IMR-90 (cell line): Measurements from ENCODE around the gene RASGRF2. TPM values are rescaled to one million over a fixed set of nuclear protein-coding genes. Genes with fewer than 3 reads are reported as not detected.

Experiments
- ATAC-seq: fragments of 200-7000 bp; cut with Tn5 transposase; 2 replicates; pipeline ENCODE4 v1.9.1; 2020; ENCODE audit warnings: low read depth, mild to moderate bottlenecking, moderate library complexity
- BruUV-seq: library from RNA; stranded (reverse); fragments of 400-500 nt; replicated peaks from 2 replicates; lab custom pipeline; 2021; lab: Mats Ljungman, UMichigan
- CTCF ChIA-PET: fragments of 300-600 bp; formaldehyde crosslinking; extraction: SDS; loops from one replicate; lab custom pipeline; 2021; ENCODE audit warnings: antibody characterized with exemption; lab: Yijun Ruan, JAX
- POLR2A ChIA-PET: fragments of 300-600 bp; sonication (Branson Sonifier 250); formaldehyde crosslinking; loops from one replicate; lab custom pipeline; 2022; ENCODE audit warnings: antibody characterized with exemption; ENCODE audit not compliant: unreplicated experiment; lab: Charles Lee
- DNase-seq: peaks from one replicate; pipeline ENCODE4 v3.0.0; 2013
- H2AFZ ChIP-seq: replicated peaks from 2 replicates; pipeline ENCODE3; 2013; ENCODE audit warnings: low read length, mild to moderate bottlenecking; ENCODE audit not compliant: poor library complexity
- H2AK5ac ChIP-seq: 2 replicates; pipeline ENCODE4 v1.6.1; 2013; ENCODE audit warnings: low read depth, low read length, inconsistent platforms
- H2AK9ac ChIP-seq: replicated peaks from 2 replicates; pipeline ENCODE3; 2013; ENCODE audit warnings: mild to moderate bottlenecking, low read depth, low read length, moderate library complexity; ENCODE audit not compliant: poor library complexity
- H2BK120ac ChIP-seq: 2 replicates; pipeline ENCODE4 v1.6.1; 2013; ENCODE audit warnings: low read depth, low read length, inconsistent platforms
- H2BK15ac ChIP-seq: 3 replicates; pipeline ENCODE4 v1.6.1; 2013; ENCODE audit warnings: low read depth, low read length, inconsistent platforms
- H2BK20ac ChIP-seq: 2 replicates; pipeline ENCODE4 v1.6.1; 2013; ENCODE audit warnings: low read depth, mild to moderate bottlenecking, inconsistent platforms, low read length, moderate library complexity
- H2BK5ac ChIP-seq: 2 replicates; pipeline ENCODE4 v1.6.1; 2013; ENCODE audit warnings: mild to moderate bottlenecking, low read depth, low read length, inconsistent platforms; ENCODE audit not compliant: poor library complexity, severe bottlenecking
- H3K14ac ChIP-seq: replicated peaks from 2 replicates; pipeline ENCODE4 v1.6.1; 2013; ENCODE audit warnings: low read depth, low read length, inconsistent platforms
- H3K18ac ChIP-seq: 2 replicates; pipeline ENCODE4 v1.6.1; 2013; ENCODE audit warnings: low read depth, low read length, control low read depth
- H3K23ac ChIP-seq: 2 replicates; pipeline ENCODE4 v1.6.1; 2013; ENCODE audit warnings: low read depth, low read length, inconsistent platforms
- H3K27ac ChIP-seq: 2 replicates; pipeline ENCODE4 v1.5.1; 2013; ENCODE audit warnings: mild to moderate bottlenecking, control low read depth, low read length; ENCODE audit not compliant: insufficient read depth
- H3K27me3 ChIP-seq: 2 replicates; pipeline ENCODE4 v1.6.1; 2013; ENCODE audit warnings: low read length; ENCODE audit not compliant: control insufficient read depth, insufficient read depth
- H3K36me3 ChIP-seq: 2 replicates; pipeline ENCODE4 v1.6.1; 2013; ENCODE audit warnings: low read length, mixed read lengths; ENCODE audit not compliant: control insufficient read depth, insufficient read depth
- H3K4ac ChIP-seq: 2 replicates; pipeline ENCODE4 v1.6.1; 2013; ENCODE audit warnings: low read depth, low read length, inconsistent platforms
- H3K4me1 ChIP-seq: 2 replicates; pipeline ENCODE4 v1.6.1; 2013; ENCODE audit warnings: low read length, mixed read lengths; ENCODE audit not compliant: control insufficient read depth, insufficient read depth
- H3K4me2 ChIP-seq: 2 replicates; pipeline ENCODE4 v1.6.1; 2013; ENCODE audit warnings: low read depth, mild to moderate bottlenecking, control low read depth, low read length, moderate library complexity
- H3K4me3 ChIP-seq: 2 replicates; pipeline ENCODE4 v1.5.1; 2013; ENCODE audit warnings: low read depth, mild to moderate bottlenecking, control low read depth, low read length, moderate library complexity; ENCODE audit not compliant: insufficient read depth
- H3K56ac ChIP-seq: 2 replicates; pipeline ENCODE4 v1.6.1; 2013; ENCODE audit warnings: low read length, inconsistent platforms; ENCODE audit not compliant: insufficient read depth; ENCODE audit errors: extremely low read depth
- H3K79me1 ChIP-seq, 2 experiments: 2 replicates each; pipeline ENCODE4 v1.6.1; 2013; ENCODE audit warnings: low read length in 2 of 2, inconsistent platforms in 1 of 2, low read depth in 1 of 2
- H3K9ac ChIP-seq: 2 replicates; pipeline ENCODE4 v1.6.1; 2013; ENCODE audit warnings: low read depth, low read length, control low read depth
- H3K9me1 ChIP-seq: 2 replicates; pipeline ENCODE4 v1.6.1; 2013; ENCODE audit warnings: low read length, inconsistent platforms; ENCODE audit not compliant: insufficient read depth
- H3K9me3 ChIP-seq: 2 replicates; pipeline ENCODE4 v1.6.1; 2013; ENCODE audit warnings: low read length; ENCODE audit not compliant: control insufficient read depth, insufficient read depth
- H4K20me1 ChIP-seq: 2 replicates; pipeline ENCODE4 v1.6.1; 2013; ENCODE audit warnings: low read length, inconsistent platforms; ENCODE audit not compliant: insufficient read depth
- H4K5ac ChIP-seq: 2 replicates; pipeline ENCODE4 v1.6.1; 2013; ENCODE audit warnings: mild to moderate bottlenecking, low read depth, low read length, control low read depth
- H4K8ac ChIP-seq, 2 experiments: 2 replicates each; pipeline ENCODE4 v1.6.1; 2013; ENCODE audit warnings: low read depth in 2 of 2, low read length in 2 of 2, control low read depth in 1 of 2, inconsistent platforms in 1 of 2
- H4K91ac ChIP-seq: 2 replicates; pipeline ENCODE4 v1.6.1; 2013; ENCODE audit warnings: low read depth, low read length, inconsistent platforms; ENCODE audit not compliant: insufficient read depth
- CEBPB ChIP-seq: IDR thresholded peaks from 2 replicates; pipeline ENCODE4 v1.6.1; 2012; ENCODE audit warnings: low read depth, low read length, improper control_type of control experiment
- MAFK ChIP-seq: IDR thresholded peaks from 2 replicates; pipeline ENCODE4 v1.6.1; 2012; ENCODE audit warnings: low read depth, low read length, improper control_type of control experiment
- POLR2A ChIP-seq: IDR thresholded peaks from 2 replicates; pipeline ENCODE4 v1.6.1; 2012; ENCODE audit warnings: mild to moderate bottlenecking, low read depth, low read length
- WGBS, 2 experiments: methylation state at CpG; one replicate each; pipeline versions ENCODE4 v1.1.5 to v1.1.7; 2013; ENCODE audit warnings: missing lambda C conversion rate in 2 of 2; ENCODE audit not compliant: insufficient read length in 1 of 2; ENCODE audit errors: extremely low coverage in 2 of 2; 5-methylcytosine and 5-hydroxymethylcytosine counted together
- dilution Hi-C: fragments of 300-500 bp; cut with HindIII; formaldehyde crosslinking; loops from one replicate; pipeline ENCODE4 v1.14.3; 2018; ENCODE audit warnings: low sequenced_read_pairs; ENCODE audit not compliant: unreplicated experiment
- in situ Hi-C: fragments of 300-500 bp; cut with MboI; formaldehyde crosslinking; loops from 3 replicates; pipeline ENCODE4 v1.14.3; 2019; ENCODE audit warnings: low sequenced_read_pairs, inconsistent platforms, mixed read lengths
- intact Hi-C: fragments of 100-400 bp; cut with micrococcal nuclease; formaldehyde crosslinking; loops from 2 replicates; pipeline ENCODE4 v1.10.0; 2022
- polyA plus RNA-seq, 3 experiments: library from polyadenylated mRNA; depleted of rRNA; stranded (reverse); fragments of >200 nt; gene quantifications; 2 replicates each; pipeline ENCODE4 v1.2.3, GENCODE V29; 2012; ENCODE audit warnings: low replicate concordance in 1 of 3
- total RNA-seq: library from RNA; depleted of rRNA; stranded (reverse); fragments of >200 nt; gene quantifications from 2 replicates; pipeline ENCODE4 v1.2.3, GENCODE V29; 2012

The RASGRF2 gene
- total and polyA plus RNA-seq, 2 of the 4 experiments (the other 2 are of a cell fraction): 2.9 to 5.0 TPM

- Histone ChIP-seq H2AFZ (no peak overlapping the region), H3K18ac (no peak overlapping the region), H2AK9ac (no peak overlapping the region), H3K9me3 (no peaks in the 10 kb centered on the region), H2BK5ac (no peak overlapping the region), H2BK20ac (no peak overlapping the region), H2AK5ac (no peak overlapping the region), H3K9me1 (peaks cover 2% of the 10 kb centered on the region; the same call in 1 of the 2 replicates), H3K36me3 (peaks cover 3% of the 10 kb centered on the region), H3K14ac (no peak overlapping the region), H3K4me1 (no peaks in the 10 kb centered on the region), H3K56ac (no peak overlapping the region), H3K4me3 (no peak overlapping the region), H4K20me1 (no peaks in the 10 kb centered on the region), H4K8ac (no peak overlapping the region), H3K27ac (no peak overlapping the region), H3K4ac (no peak overlapping the region), H3K9ac (no peak overlapping the region), H3K27me3 (no peaks in the 10 kb centered on the region), H2BK120ac (no peak overlapping the region), H3K4me2 (no peak overlapping the region), H4K91ac (no peak overlapping the region), H2BK15ac (no peak overlapping the region), H3K23ac (no peak overlapping the region), H4K5ac (no peak overlapping the region), H3K79me1 (no peaks in the 10 kb centered on the region; a peak in 1 of 4 replicates)
- CTCF ChIA-PET: no interaction called here
- BruUV-seq: no TSS peak
- in situ Hi-C loops (no loop called here), intact Hi-C loops (no loop called here), dilution Hi-C loops (no loop called here)
- DNase-seq (no peak), ATAC-seq (no peak)
- TF ChIP-seq MAFK (no peak), CEBPB (no peak), POLR2A (no peak)
- WGBS, 2 experiments: no CpG with 5 or more reads among the region's 6 CpGs
- POLR2A ChIA-PET: no interaction called here
These were observed 228.8 kb downstream of the RASGRF2 start for GRCh38 chr5:81188962-81189361.
